ENCODE data around the gene CYB561.

DNA sequence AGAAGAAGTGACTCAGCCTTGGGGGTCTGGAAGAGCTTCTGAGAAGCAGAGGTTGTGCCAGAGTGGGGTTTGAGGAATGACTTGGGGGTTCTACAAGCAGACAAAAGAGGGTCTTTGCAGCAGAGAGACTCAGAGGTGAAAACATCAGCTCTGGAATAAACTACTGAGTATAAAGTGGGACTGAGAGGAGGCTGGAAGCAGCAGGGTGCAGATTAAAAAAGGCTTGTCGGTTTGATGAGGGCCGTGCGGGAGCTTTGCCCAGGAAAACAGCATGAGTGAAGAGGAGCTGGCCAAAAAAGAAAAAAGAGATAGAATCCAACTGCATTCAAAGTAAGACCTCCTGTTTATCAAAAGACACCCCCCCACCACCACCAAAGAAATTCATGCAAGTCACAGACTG, 17.7 kb upstream of the CYB561 start:
- TF ChIP-seq, protein P1, sequence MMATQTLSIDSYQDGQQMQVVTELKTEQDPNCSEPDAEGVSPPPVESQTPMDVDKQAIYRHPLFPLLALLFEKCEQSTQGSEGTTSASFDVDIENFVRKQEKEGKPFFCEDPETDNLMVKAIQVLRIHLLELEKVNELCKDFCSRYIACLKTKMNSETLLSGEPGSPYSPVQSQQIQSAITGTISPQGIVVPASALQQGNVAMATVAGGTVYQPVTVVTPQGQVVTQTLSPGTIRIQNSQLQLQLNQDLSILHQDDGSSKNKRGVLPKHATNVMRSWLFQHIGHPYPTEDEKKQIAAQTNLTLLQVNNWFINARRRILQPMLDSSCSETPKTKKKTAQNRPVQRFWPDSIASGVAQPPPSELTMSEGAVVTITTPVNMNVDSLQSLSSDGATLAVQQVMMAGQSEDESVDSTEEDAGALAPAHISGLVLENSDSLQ (IDR thresholded peaks at IDR 0.05): no peak
- no peak for TF ChIP-seq NFRKB (IDR thresholded peaks at IDR 0.05)
- no peak for TF ChIP-seq SP1 (IDR thresholded peaks at IDR 0.05)

All from HEK293T (cell line).